ENCODE results near the gene NDUFS7. TPM values are rescaled to one million over a fixed set of nuclear protein-coding genes. Genes with fewer than 3 reads are reported as not detected.

The NDUFS7 gene
- total RNA-seq, 1 donor from 2014 or later: 76.7 TPM

DNA sequence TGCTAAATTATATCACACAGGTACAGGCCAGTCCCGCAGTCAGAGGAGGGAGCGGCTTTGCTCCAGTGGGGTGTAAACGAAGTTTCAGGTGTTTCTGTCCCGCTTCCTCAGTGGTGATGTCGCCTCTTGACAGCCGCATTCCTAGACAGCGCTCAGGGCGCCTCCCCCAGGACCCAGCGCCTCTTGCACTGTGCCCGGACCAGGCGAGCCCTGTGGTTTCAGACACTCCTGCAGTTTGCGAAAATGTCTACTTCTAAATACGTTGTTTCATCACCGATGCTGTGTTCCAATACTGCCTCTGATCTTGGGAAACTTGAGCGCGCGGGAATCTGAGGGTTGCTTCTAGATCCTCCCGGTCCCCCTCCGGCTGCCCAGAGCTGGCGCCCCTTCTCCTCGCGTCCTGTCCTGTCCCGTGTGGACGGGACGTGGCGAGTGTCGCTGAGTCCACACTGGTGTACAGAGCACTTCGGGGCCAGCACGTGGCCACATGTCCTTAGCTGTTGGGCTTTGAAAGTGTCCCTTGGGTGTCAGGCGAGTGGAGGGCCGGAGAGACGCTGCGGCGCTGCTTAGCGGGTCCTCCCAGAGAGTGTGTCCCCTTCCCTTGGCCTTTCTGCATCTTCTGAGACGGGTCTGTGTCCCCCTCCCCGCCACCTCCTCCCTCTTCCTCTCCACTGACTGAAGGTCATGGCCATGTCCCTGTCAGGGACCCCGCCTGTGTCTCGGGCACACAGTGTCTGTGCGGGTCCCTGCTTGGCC, 39.9 kb downstream of the NDUFS7 start:
- peaks cover 3% of the 10 kb centered on the region for H3K4me1 ChIP-seq
- DNase-seq (no peak), ATAC-seq (no peak)
- peaks cover 91% of the 10 kb centered on the region for H3K36me3 ChIP-seq
- H3K9me3 ChIP-seq: no peaks in the 10 kb centered on the region
- no peak for TF ChIP-seq CTCF (IDR thresholded peaks at IDR 0.05)
- intact Hi-C loops (cut with DNase I): no loop called here
- no peak overlapping the region for H3K4me3 ChIP-seq
- H3K27ac ChIP-seq: no peak overlapping the region
- H3K27me3 ChIP-seq (ENCODE audit: low read depth): no peaks in the 10 kb centered on the region

DNA sequence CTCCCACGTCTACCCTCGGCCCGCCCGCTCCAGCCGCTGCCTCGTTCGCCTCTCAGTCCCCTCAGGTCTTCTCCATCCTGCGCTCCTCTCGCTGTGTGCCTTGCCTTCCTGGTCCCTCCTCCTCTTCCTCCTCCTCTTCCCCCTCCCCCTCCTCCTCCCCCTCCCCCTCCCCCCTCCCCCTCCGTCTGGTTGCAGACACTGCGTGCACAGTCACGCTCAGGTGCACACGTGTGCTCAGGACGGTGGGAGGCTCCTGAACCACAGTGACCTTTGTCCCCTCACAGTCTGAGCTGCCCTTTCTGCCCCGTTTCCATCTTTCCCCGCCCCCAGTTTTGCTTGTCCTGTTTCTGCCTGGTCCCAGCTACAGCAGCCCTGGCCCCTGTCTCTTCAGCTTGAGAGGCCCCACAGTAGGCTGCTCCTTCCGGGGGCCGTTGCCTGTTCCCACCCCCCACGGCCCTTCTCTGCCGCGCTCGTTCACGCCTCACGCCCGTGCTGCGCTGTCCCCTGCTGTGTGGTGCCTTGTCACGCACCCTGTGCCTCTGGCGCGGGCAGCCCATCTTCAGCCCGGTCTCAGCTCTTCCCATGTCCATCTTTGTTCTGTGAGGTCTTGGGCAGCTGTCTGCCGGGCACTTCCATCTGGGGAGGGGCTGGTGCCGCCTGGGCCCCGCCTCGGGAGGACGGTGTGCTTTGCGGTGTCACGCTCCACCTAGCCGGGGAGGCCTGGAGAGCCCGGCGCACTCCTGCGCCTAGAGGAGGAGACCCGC, 40.7 kb downstream of the NDUFS7 start:
- Histone ChIP-seq H3K9me3 (no peaks in the 10 kb centered on the region), H3K36me3 (peaks cover 91% of the 10 kb centered on the region), H3K4me3 (no peak overlapping the region), H3K4me1 (no peaks in the 10 kb centered on the region), H3K27me3 (ENCODE audit: low read depth) (no peaks in the 10 kb centered on the region), H3K27ac (no peak overlapping the region)
- no peak for ATAC-seq
- no peak for TF ChIP-seq CTCF (IDR thresholded peaks at IDR 0.05)
- intact Hi-C loops (cut with DNase I): no loop called here
- no peak for DNase-seq

- Histone ChIP-seq H3K27me3 (ENCODE audit: low read depth) (no peaks in the 10 kb centered on the region), H3K36me3 (peaks cover 96% of the 10 kb centered on the region), H3K4me3 (no peak overlapping the region), H3K27ac (no peak overlapping the region), H3K4me1 (no peaks in the 10 kb centered on the region), H3K9me3 (no peaks in the 10 kb centered on the region)
- DNase-seq (no peak), ATAC-seq (no peak)
- no peak for TF ChIP-seq CTCF (IDR thresholded peaks at IDR 0.05)
- intact Hi-C loops (cut with DNase I): no loop called here
Measured at GRCh38 chr19:1425102-1425837, 41.6 kb downstream of the NDUFS7 start.

DNA sequence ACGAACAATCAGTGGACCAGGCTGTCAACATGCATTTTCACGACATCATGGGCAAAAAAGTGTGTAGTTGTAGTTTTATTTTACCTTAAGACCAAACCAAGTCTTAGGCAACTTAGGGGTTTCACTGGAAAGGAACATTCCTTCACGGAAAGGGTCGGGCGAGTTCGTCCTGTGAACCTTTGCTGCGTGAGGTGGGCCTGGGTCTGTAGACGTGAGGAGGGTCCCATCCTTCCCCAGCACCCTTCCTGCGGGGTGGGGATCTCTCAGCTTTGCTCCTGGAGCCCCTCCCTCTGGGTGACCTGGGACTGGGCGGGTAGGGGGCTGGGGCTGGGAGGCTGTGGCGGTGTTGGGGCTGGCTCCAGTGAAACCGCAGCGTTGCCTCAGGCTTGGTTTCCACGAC, 42.2 kb downstream of the NDUFS7 start:
- DNase-seq (no peak), ATAC-seq (no peak)
- H3K27me3 ChIP-seq (ENCODE audit: low read depth): no peaks in the 10 kb centered on the region
- intact Hi-C loops (cut with DNase I): no loop called here
- no peak overlapping the region for H3K4me3 ChIP-seq
- no peak for TF ChIP-seq CTCF (IDR thresholded peaks at IDR 0.05)
- H3K4me1 ChIP-seq: no peaks in the 10 kb centered on the region
- H3K9me3 ChIP-seq: no peaks in the 10 kb centered on the region
- no peak overlapping the region for H3K27ac ChIP-seq
- peaks cover 96% of the 10 kb centered on the region for H3K36me3 ChIP-seq

- Histone ChIP-seq H3K27ac (no peak overlapping the region), H3K9me3 (no peaks in the 10 kb centered on the region), H3K4me3 (no peak overlapping the region), H3K4me1 (no peaks in the 10 kb centered on the region), H3K27me3 (ENCODE audit: low read depth) (no peaks in the 10 kb centered on the region), H3K36me3 (peaks cover 96% of the 10 kb centered on the region)
- intact Hi-C loops (cut with DNase I): no loop called here
- no peak for TF ChIP-seq CTCF (IDR thresholded peaks at IDR 0.05)
- DNase-seq (no peak), ATAC-seq (no peak)
Measured at GRCh38 chr19:1426736-1427135, 43.0 kb downstream of the NDUFS7 start.
